H1 (cell line): ENCODE data around the gene DDX41. TPM values are rescaled to one million over a fixed set of nuclear protein-coding genes. Genes with fewer than 3 reads are reported as not detected.

ENCODE experiments used
- CTCF ChIA-PET: fragments of 300-600 bp; sonication (Branson Sonifier 250); formaldehyde crosslinking; loops from one replicate; lab custom pipeline; 2021; ENCODE audit not compliant: partially characterized antibody; lab: Charles Lee
- POLR2A ChIA-PET: fragments of 300-600 bp; sonication (Branson Sonifier 250); formaldehyde crosslinking; loops from one replicate; lab custom pipeline; 2021; ENCODE audit warnings: inconsistent platforms; ENCODE audit not compliant: partially characterized antibody; lab: Charles Lee
- DNase-seq, 2 experiments: peaks; one replicate each; pipeline versions ENCODE4 v3.0.0 to v3.0.0-alpha.2; 2010 to 2022; ENCODE audit warnings: low spot score in 2 of 2, low read depth in 1 of 2, mixed read lengths in 1 of 2
- FAIRE-seq: peaks from 2 replicates; lab custom pipeline; 2011; peaks lifted over from hg19 to GRCh38; lab: Jason Lieb, UNC
- H2AFZ ChIP-seq: 2 replicates; pipeline ENCODE4 v1.8.1; 2012; ENCODE audit warnings: low read length, inconsistent platforms
- H2AK5ac ChIP-seq: 2 replicates; pipeline ENCODE4 v1.6.1; 2013; ENCODE audit warnings: low read depth, low read length
- H2BK120ac ChIP-seq: replicated peaks from 2 replicates; pipeline ENCODE3; 2013; ENCODE audit warnings: low read depth, low read length, inconsistent platforms
- H2BK12ac ChIP-seq: 2 replicates; pipeline ENCODE4 v1.6.1; 2013; ENCODE audit warnings: low read depth, low read length
- H2BK15ac ChIP-seq: 2 replicates; pipeline ENCODE4 v1.6.1; 2013; ENCODE audit warnings: low read length
- H2BK20ac ChIP-seq: 2 replicates; pipeline ENCODE4 v1.6.1; 2013; ENCODE audit warnings: low read length
- H2BK5ac ChIP-seq: 2 replicates; pipeline ENCODE4 v1.6.1; 2013; ENCODE audit warnings: low read depth, low read length
- H3K14ac ChIP-seq: 2 replicates; pipeline ENCODE4 v1.6.1; 2013; ENCODE audit warnings: inconsistent platforms; ENCODE audit not compliant: insufficient read length
- H3K18ac ChIP-seq: 2 replicates; pipeline ENCODE4 v1.6.1; 2013; ENCODE audit warnings: low read length; ENCODE audit errors: extremely low read depth
- H3K23ac ChIP-seq: 2 replicates; pipeline ENCODE4 v1.6.1; 2013; ENCODE audit warnings: inconsistent platforms; ENCODE audit not compliant: insufficient read length
- H3K23me2 ChIP-seq: 2 replicates; pipeline ENCODE4 v1.6.1; 2013; ENCODE audit warnings: low read depth, low read length
- H3K27ac ChIP-seq: 2 replicates; pipeline ENCODE4 v1.6.1; 2011; ENCODE audit warnings: low read depth, low read length, inconsistent platforms
- H3K27me3 ChIP-seq, 4 experiments: replicated peaks in 1 of 4; 1 replicate in 1 of 4; 2 replicates in 3 of 4; pipeline versions ENCODE4 v1.6.1 to v1.8.1; 2011 to 2013; ENCODE audit warnings: low read length in 3 of 4, mild to moderate bottlenecking in 3 of 4, inconsistent platforms in 2 of 4, mixed read lengths in 2 of 4, moderate library complexity in 1 of 4; ENCODE audit not compliant: control insufficient read depth in 3 of 4, insufficient read depth in 3 of 4; ENCODE audit errors: extremely low read depth in 1 of 4
- H3K36me3 ChIP-seq, 4 experiments: 2 replicates each; pipeline versions ENCODE4 v1.6.1 to v1.8.1; 2011 to 2013; ENCODE audit warnings: mild to moderate bottlenecking in 4 of 4, low read length in 3 of 4, moderate library complexity in 2 of 4, control low read depth in 1 of 4, inconsistent platforms in 1 of 4; ENCODE audit not compliant: insufficient read depth in 4 of 4, control insufficient read depth in 2 of 4
- H3K4ac ChIP-seq: replicated peaks from 2 replicates; pipeline ENCODE3; 2013; ENCODE audit warnings: low read length, low read depth, mixed read lengths, inconsistent platforms; ENCODE audit not compliant: insufficient read length
- H3K4me1 ChIP-seq, 4 experiments: replicated peaks in 1 of 4; 1 replicate in 1 of 4; 2 replicates in 3 of 4; pipeline versions ENCODE4 v1.6.1 to v1.8.1; 2011 to 2013; ENCODE audit warnings: low read length in 3 of 4, inconsistent platforms in 2 of 4, mixed read lengths in 1 of 4; ENCODE audit not compliant: insufficient read depth in 4 of 4, control insufficient read depth in 3 of 4
- H3K4me2 ChIP-seq, 2 experiments: 2 replicates each; pipeline versions ENCODE4 v1.6.1 to v1.8.1; 2011 to 2013; ENCODE audit warnings: low read depth in 2 of 2, low read length in 2 of 2, control low read depth in 1 of 2, inconsistent platforms in 1 of 2, mild to moderate bottlenecking in 1 of 2; ENCODE audit not compliant: insufficient read depth in 1 of 2
- H3K4me3 ChIP-seq, 4 experiments: fragments of 200-600, 300-600 bp in 1 of 4; sonication (generic), shearing (Covaris generic), sonication (Bioruptor Twin) in 1 of 4; 2 replicates each; pipeline versions ENCODE4 v1.5.1 to v1.8.1; 2011 to 2016; ENCODE audit warnings: low read length in 4 of 4, low read depth in 3 of 4, control low read depth in 2 of 4, inconsistent platforms in 2 of 4, mild to moderate bottlenecking in 2 of 4, mixed read lengths in 1 of 4, moderate library complexity in 1 of 4; ENCODE audit not compliant: insufficient read depth in 2 of 4; ENCODE audit errors: extremely low read depth in 1 of 4
- H3K56ac ChIP-seq: replicated peaks from 2 replicates; pipeline ENCODE3; 2013; ENCODE audit warnings: low read depth, mild to moderate bottlenecking, mixed read lengths, low read length, inconsistent platforms; ENCODE audit not compliant: insufficient read length
- H3K79me1 ChIP-seq: 2 replicates; pipeline ENCODE4 v1.6.1; 2013; ENCODE audit warnings: low read depth, low read length, control low read depth
- H3K79me2 ChIP-seq, 2 experiments: 2 replicates each; pipeline versions ENCODE4 v1.6.1 to v1.8.1; 2012 to 2013; ENCODE audit warnings: low read length in 2 of 2, mild to moderate bottlenecking in 2 of 2, inconsistent platforms in 1 of 2; ENCODE audit not compliant: insufficient read depth in 2 of 2, control insufficient read depth in 1 of 2
- H3K9ac ChIP-seq, 4 experiments: replicated peaks in 1 of 4; 1 replicate in 1 of 4; 2 replicates in 3 of 4; pipeline versions ENCODE4 v1.6.1 to v1.8.1; 2011 to 2013; ENCODE audit warnings: low read depth in 3 of 4, low read length in 3 of 4, control low read depth in 2 of 4, mild to moderate bottlenecking in 2 of 4, moderate library complexity in 2 of 4, inconsistent platforms in 1 of 4; ENCODE audit errors: extremely low read depth in 1 of 4
- H3K9me3 ChIP-seq, 2 experiments: 2 replicates each; pipeline versions ENCODE4 v1.6.1 to v1.8.1; 2012 to 2013; ENCODE audit warnings: mild to moderate bottlenecking in 2 of 2, moderate library complexity in 2 of 2, control low read depth in 1 of 2, inconsistent platforms in 1 of 2, low read depth in 1 of 2, low read length in 1 of 2, mixed read lengths in 1 of 2; ENCODE audit not compliant: insufficient read depth in 2 of 2
- H4K20me1 ChIP-seq, 2 experiments: replicated peaks in 1 of 2; 2 replicates each; pipeline versions ENCODE3 to v1.8.1; 2011 to 2013; ENCODE audit warnings: inconsistent platforms in 2 of 2, low read length in 2 of 2, mild to moderate bottlenecking in 1 of 2; ENCODE audit not compliant: insufficient read depth in 2 of 2, control insufficient read depth in 1 of 2
- H4K5ac ChIP-seq: 2 replicates; pipeline ENCODE4 v1.6.1; 2013; ENCODE audit warnings: low read length, low read depth, mixed read lengths, inconsistent platforms; ENCODE audit not compliant: insufficient read length
- H4K8ac ChIP-seq: 2 replicates; pipeline ENCODE4 v1.8.0; 2013; ENCODE audit warnings: mild to moderate bottlenecking, moderate library complexity, low read length, inconsistent platforms; ENCODE audit not compliant: insufficient read depth; ENCODE audit errors: extremely low read depth
- H4K91ac ChIP-seq: replicated peaks from 2 replicates; pipeline ENCODE3; 2013; ENCODE audit warnings: low read length, mixed read lengths, inconsistent platforms; ENCODE audit not compliant: insufficient read length
- MAX ChIP-seq: IDR thresholded peaks from 2 replicates; pipeline ENCODE4 v1.6.1; 2012; ENCODE audit warnings: inconsistent platforms
- NRF1 ChIP-seq: IDR thresholded peaks from 2 replicates; pipeline ENCODE4 v1.6.1; 2011; ENCODE audit warnings: mild to moderate bottlenecking, low read depth, low read length, improper control_type of control experiment
- POLR2AphosphoS5 ChIP-seq: IDR thresholded peaks from 2 replicates; pipeline ENCODE4 v1.6.1; 2011; ENCODE audit warnings: low read depth, low read length
- RAD21 ChIP-seq, 2 experiments: IDR thresholded peaks in 1 of 2; conservative IDR thresholded peaks in 1 of 2; 2 replicates each; pipeline ENCODE4 v1.6.1; 2011; ENCODE audit warnings: low read depth in 2 of 2, low read length in 2 of 2, improper control_type of control experiment in 1 of 2, inconsistent platforms in 1 of 2, mild to moderate bottlenecking in 1 of 2, moderate library complexity in 1 of 2
- RBBP5 ChIP-seq: IDR thresholded peaks from 2 replicates; pipeline ENCODE4 v1.7.1; 2012; ENCODE audit warnings: low read depth, mild to moderate bottlenecking, inconsistent platforms, low read length, moderate library complexity, borderline replicate concordance
- SRF ChIP-seq: IDR thresholded peaks from 2 replicates; pipeline ENCODE4 v1.6.1; 2011; ENCODE audit warnings: mild to moderate bottlenecking, low read depth, low read length, moderate library complexity
- TEAD4 ChIP-seq: IDR thresholded peaks from 2 replicates; pipeline ENCODE4 v1.6.1; 2012; ENCODE audit warnings: low read depth, low read length, inconsistent platforms, mixed read lengths
- WGBS, 2 experiments: shearing (Covaris generic) in 1 of 2; methylation state at CpG; one replicate each; pipeline versions ENCODE4 v1.1.6 to v1.1.7; 2013 to 2015; ENCODE audit warnings: low lambda C conversion rate in 2 of 2, mixed read lengths in 2 of 2, inconsistent platforms in 1 of 2, low coverage in 1 of 2, missing lambda C conversion rate in 1 of 2; ENCODE audit not compliant: insufficient replicate concordance in 2 of 2, insufficient coverage in 1 of 2, insufficient read length in 1 of 2; ENCODE audit errors: extremely low coverage in 1 of 2, missing lambda C conversion rate in 1 of 2; 5-methylcytosine and 5-hydroxymethylcytosine counted together
- polyA plus RNA-seq, 7 experiments: library from polyadenylated mRNA; depleted of rRNA in 3 of 7; stranded (reverse) in 5 of 7; unstranded in 2 of 7; fragments of >200 nt in 5 of 7; fragments of 200-250 nt in 2 of 7; gene quantifications; 1 replicate in 5 of 7; 2 replicates in 1 of 7; 4 replicates in 1 of 7; pipeline versions ENCODE4 v1.2.1 to v1.2.3, GENCODE V29; 2011 to 2013; ENCODE audit warnings: missing spikeins in 2 of 7, mixed read lengths in 2 of 7
- total RNA-seq: library from RNA; stranded (reverse); fragmentation: NEBNext Ultra II Directional; extraction: Animal tissue kit (Norgen Biotek cat#: 25700); gene quantifications from 2 replicates; pipeline ENCODE4 v1.2.1, GENCODE V29; 2021

The DDX41 gene
- total and polyA plus RNA-seq, 2 of the 8 experiments (the other 6 are each of a cell fraction or from before 2014, with no cell fraction given), result 102 to 135 TPM

- Histone ChIP-seq H3K4me1 (peaks cover 0 to 30% (median 27%) of the 10 kb centered on the region in 4 experiments; a peak in 6 of 7 replicates), H3K23ac (no peak overlapping the region), H3K18ac (0 out of 2 replicates have a peak overlapping the region, but pooled peaks have one; percentile 39), H3K27ac (peak overlapping the region; percentile 98), H4K91ac (no peak overlapping the region), H3K4me2 (peak overlapping the region; percentile 88 to 91), H3K79me1 (peaks cover 3% of the 10 kb centered on the region; the same call in 1 of the 2 replicates), H2AK5ac (no peak overlapping the region), H2BK20ac (0 out of 2 replicates have a peak overlapping the region, but pooled peaks have one; percentile 43), H3K14ac (no peak overlapping the region), H4K20me1 (peaks cover 3 to 9% of the 10 kb centered on the region in 2 experiments), H2BK12ac (no peak overlapping the region; the same call in 1 of the 2 replicates), H3K79me2 (peaks cover 0 to 8% of the 10 kb centered on the region in 2 experiments; a peak in 1 of 4 replicates), H3K4ac (no peak overlapping the region), H2AFZ (no peak overlapping the region), H3K9ac (peak overlapping the region in 2 of 4 experiments; percentile 42 to 43; a peak in 3 of 7 replicates), H3K23me2 (peaks cover 10% of the 10 kb centered on the region), H2BK5ac (peak overlapping the region; percentile 57; the same call in 1 of the 2 replicates), H3K36me3 (peaks cover 10 to 20% (median 15%) of the 10 kb centered on the region in 4 experiments), H3K27me3 (peaks cover 2 to 12% (median 11%) of the 10 kb centered on the region in 4 experiments; a peak in 6 of 7 replicates), H4K8ac (no peak overlapping the region; the same call in 1 of the 2 replicates), H4K5ac (no peak overlapping the region), H3K56ac (no peak overlapping the region), H3K9me3 (no peaks in the 10 kb centered on the region), H3K4me3 (peak overlapping the region in 1 of 4 experiments; percentile 83; a peak in 2 of 8 replicates), H2BK120ac (no peak overlapping the region), H2BK15ac (no peak overlapping the region)
- FAIRE-seq (no peak), DNase-seq (peak; percentile 75 to 87)
- ChIA-PET CTCF (interaction anchor here (0.6 to 12.7 kb wide), 13 partner anchors 9 to 195 kb away, joined by 3 to 306 read pairs (median 5); partner anchors contain the start of genes DDX41, DOK3 and PDLIM7), POLR2A (interaction anchor here (0.6 to 67.5 kb wide), 6 partner anchors 15 to 128 kb away, joined by 3 to 3349 read pairs (median 28); partner anchors contain the start of genes DBN1, DDX41, DOK3 and PDLIM7)
- 79% methylated on average over 3 of the region's 11 CpGs; no CpG with 5 or more reads in 1 of the 2 experiments for WGBS, 2 experiments
- TF ChIP-seq SRF (no peak), MAX (no peak), RAD21 (IDR thresholded peaks at IDR 0.05 in 1 of 2, conservative IDR thresholded peaks at IDR 0.05 in 1 of 2; ENCODE audit: low read depth in 2 of 2, low read length in 2 of 2) (peak in 1 of 2 experiments; percentile 16; a peak in 2 of 4 replicates), POLR2AphosphoS5 (peak; percentile 15; the same call in 1 of the 2 replicates), RBBP5 (0 out of 2 replicates have a peak, but pooled peaks have one; percentile 5), NRF1 (no peak), TEAD4 (0 out of 2 replicates have a peak, but pooled peaks have one; percentile 12)
Observed at GRCh38 chr5:177494346-177495195, 22.2 kb downstream of the DDX41 start.
